NCI-H2171 (cell line): ENCODE data around the gene KRTCAP2.

Experiments
- DNase-seq: peaks from one replicate; lab custom pipeline; 2025; lab: John Stamatoyannopoulos, UW

The KRTCAP2 gene

GRCh38 chr1:155134322-155134721, 38.8 kb downstream of the KRTCAP2 start:
- no peak for DNase-seq

GRCh38 chr1:155133799-155134281, 39.3 kb downstream of the KRTCAP2 start:
- DNase-seq, result no peak

- no peak for DNase-seq
These were observed 41.2 kb downstream of the KRTCAP2 start for GRCh38 chr1:155131856-155132255.

GRCh38 chr1:155131285-155131684, 41.8 kb downstream of the KRTCAP2 start:
- no peak for DNase-seq

GRCh38 chr1:155130272-155131006, 42.7 kb downstream of the KRTCAP2 start:
- DNase-seq, result no peak

- DNase-seq, result no peak
These were observed 44.2 kb downstream of the KRTCAP2 start for GRCh38 chr1:155128755-155129473.

GRCh38 chr1:155127967-155128754, 44.9 kb downstream of the KRTCAP2 start:
- DNase-seq, result no peak

- peak; percentile 24 for DNase-seq
These were observed 45.8 kb downstream of the KRTCAP2 start, which contains the start of gene EFNA1 for GRCh38 chr1:155127105-155127966. Gene EFNA1, plus strand, starts transcription at chr1:155127876. Its CDS starts 102 bp downstream, at chr1:155127978.

GRCh38 chr1:155126556-155127104, 46.5 kb downstream of the KRTCAP2 start:
- peak; percentile 66 for DNase-seq

GRCh38 chr1:155125946-155126555, 47.1 kb downstream of the KRTCAP2 start:
- DNase-seq, result no peak

GRCh38 chr1:155125511-155125945, 47.6 kb downstream of the KRTCAP2 start:
- no peak for DNase-seq

GRCh38 chr1:155124503-155125463, 48.3 kb downstream of the KRTCAP2 start:
- DNase-seq, result no peak

- DNase-seq, result no peak
These were observed 49.3 kb downstream of the KRTCAP2 start for GRCh38 chr1:155123801-155124200.

- no peak for DNase-seq
These were observed 50.8 kb downstream of the KRTCAP2 start for GRCh38 chr1:155122308-155122707.

- DNase-seq, result no peak
These were observed 51.9 kb downstream of the KRTCAP2 start for GRCh38 chr1:155121249-155121648.

GRCh38 chr1:155120253-155120652, 52.9 kb downstream of the KRTCAP2 start:
- DNase-seq, result no peak
